GM18507 (cell line): ENCODE data around the gene COIL.
"Not testable (repeated sequence)": the region's sequence is repeated elsewhere in the genome, so short reads cannot be mapped to it uniquely, and the experiment has no call there.

Experiments
- DNase-seq: peaks from one replicate; pipeline ENCODE4 v3.0.0; 2011; ENCODE audit warnings: low read depth; ENCODE audit not compliant: insufficient read length; ENCODE audit errors: extremely low spot score
- FAIRE-seq: peaks from 2 replicates; lab custom pipeline; 2011; peaks lifted over from hg19 to GRCh38; lab: Jason Lieb, UNC

Gene COIL

DNA sequence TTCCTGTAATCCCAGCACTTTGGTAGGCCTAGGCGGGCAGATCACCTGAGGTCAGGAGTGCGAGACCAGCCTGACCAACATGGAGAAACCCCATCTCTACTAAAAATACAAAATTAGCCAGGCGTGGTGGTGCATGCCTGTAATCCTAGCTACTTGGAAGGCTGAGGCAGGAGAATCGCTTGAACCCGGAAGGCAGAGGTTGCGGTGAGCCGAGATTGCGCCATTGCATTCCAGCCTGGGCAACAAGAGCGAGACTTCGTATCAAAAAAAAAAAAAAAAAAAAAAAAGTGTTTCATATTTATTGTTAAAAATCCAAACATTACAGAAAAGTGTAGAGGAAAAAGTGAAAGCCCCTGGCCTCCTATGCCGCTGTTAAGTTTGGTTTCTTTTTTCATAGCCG, 19.7 kb upstream of the COIL start:
- FAIRE-seq, DNase-seq: not testable (repeated sequence)

- FAIRE-seq (no peak), DNase-seq (no peak)
Measured at GRCh38 chr17:56979091-56979480, 18.2 kb upstream of the COIL start.

DNA sequence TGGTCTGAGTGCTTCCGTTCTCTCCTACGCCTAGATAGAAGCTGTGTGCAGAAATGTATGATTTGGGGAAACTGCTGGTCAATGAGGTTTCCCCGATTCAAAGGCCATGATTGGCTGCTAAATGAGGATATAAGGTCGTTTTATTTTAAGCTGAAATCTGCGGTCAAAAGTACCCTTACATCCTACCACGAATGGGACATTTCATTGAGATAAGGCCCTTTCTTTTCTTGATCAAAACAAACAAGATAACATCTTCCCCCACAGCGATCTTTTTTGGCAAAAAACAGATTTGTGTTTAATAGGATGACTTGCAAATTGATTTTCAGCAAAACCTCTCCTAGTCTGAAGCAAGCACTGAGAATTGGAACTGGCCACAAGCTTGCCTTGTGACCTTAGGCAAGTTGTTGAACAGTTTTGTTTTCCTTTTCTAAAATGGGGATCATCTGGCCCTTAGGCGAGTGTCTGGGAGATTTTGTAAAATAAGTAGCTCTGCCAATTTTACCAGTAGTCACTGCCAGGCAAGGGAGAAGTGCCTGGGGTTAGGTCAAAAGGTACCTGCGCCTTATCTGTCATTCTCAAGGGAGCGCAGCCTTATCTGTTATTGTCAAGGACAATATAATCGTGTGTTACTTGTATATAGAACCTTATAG, 17.7 kb upstream of the COIL start:
- DNase-seq: no peak
- FAIRE-seq: peak; percentile 56

DNA sequence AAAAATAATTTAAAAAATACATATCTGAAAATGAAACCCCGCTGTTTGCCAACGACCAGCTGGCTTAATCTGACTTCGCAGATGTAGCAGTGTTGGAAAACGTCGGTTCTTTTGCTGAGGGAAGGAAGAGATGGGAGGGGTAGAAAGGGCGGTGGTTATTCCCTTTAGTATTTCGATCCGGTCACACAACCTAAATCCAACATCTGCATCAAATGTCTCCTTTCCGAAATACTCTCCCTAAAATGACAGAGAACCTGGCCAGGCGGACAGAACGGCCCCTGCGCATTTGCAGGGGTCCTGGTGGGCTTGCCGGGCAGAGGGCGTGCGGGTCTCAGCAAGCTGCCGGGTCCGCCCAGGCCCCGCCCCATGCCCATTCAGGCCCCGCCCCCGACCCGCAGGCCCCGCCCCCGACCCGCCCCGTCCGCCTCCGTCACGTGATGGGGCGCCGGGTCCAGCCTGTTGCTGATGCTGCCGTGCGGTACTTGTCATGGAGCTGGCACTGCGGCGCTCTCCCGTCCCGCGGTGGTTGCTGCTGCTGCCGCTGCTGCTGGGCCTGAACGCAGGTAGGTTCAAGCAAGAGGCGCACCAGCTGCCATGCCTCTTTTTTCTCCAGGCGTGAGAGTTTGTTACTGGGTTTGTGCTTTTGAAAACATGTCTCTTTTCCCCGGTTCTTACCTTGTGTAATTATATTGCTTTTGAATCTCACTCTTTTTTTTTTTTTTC, 17.0 kb upstream of the COIL start, which contains the start of gene SCPEP1:
SCPEP1 (plus strand) TSS at position 459 of the 723 bp plus-strand sequence; CDS start at position 488, 29 bp downstream.
- peak; percentile 21 for FAIRE-seq
- DNase-seq: peak; percentile 90

GRCh38 chr17:56976941-56977608, 16.2 kb upstream of the COIL start:
- FAIRE-seq: no peak
- DNase-seq: no peak

GRCh38 chr17:56975656-56976055, 14.8 kb upstream of the COIL start:
- FAIRE-seq (no peak), DNase-seq (no peak)

GRCh38 chr17:56974055-56974454, 13.2 kb upstream of the COIL start:
- DNase-seq (no peak), FAIRE-seq (no peak)

GRCh38 chr17:56973520-56973919, 12.7 kb upstream of the COIL start:
- DNase-seq: no peak

GRCh38 chr17:56972111-56972730, 11.4 kb upstream of the COIL start:
- FAIRE-seq: no peak
- DNase-seq: no peak

More at GRCh38 chr17:56973520-56973919, 12.7 kb upstream of the COIL start:
- FAIRE-seq: no peak

- FAIRE-seq (no peak), DNase-seq (no peak)
Measured at GRCh38 chr17:56970974-56971373, 10.1 kb upstream of the COIL start.

GRCh38 chr17:56966338-56966737, 5.5 kb upstream of the COIL start:
- DNase-seq: no peak
- FAIRE-seq: no peak

GRCh38 chr17:56965681-56966080, 4.8 kb upstream of the COIL start:
- FAIRE-seq, DNase-seq: not testable (repeated sequence)

DNA sequence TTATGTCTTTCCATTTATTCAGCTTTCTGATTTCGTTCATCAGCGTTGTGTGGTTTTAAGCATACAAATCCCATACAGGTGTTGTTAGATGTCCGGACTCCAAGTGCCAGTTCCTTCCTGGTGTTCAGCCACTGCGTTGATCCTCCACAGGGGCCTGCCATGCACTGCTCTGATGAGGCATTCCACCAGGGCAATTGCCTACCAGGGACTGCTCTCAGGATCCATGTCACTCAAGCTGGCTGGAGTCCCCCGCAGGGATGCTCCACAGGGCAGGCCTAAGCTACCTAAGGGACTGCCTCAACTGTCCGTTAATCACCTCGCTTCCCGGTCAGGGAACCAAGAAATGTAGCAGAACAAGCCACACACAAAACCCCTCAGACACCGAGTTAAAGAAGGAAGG, 4.4 kb upstream of the COIL start:
- FAIRE-seq, DNase-seq: not testable (repeated sequence)

- DNase-seq (no peak), FAIRE-seq (no peak)
Measured at GRCh38 chr17:56956992-56957391, 3.9 kb downstream of the COIL start.

- DNase-seq (no peak), FAIRE-seq (no peak)
Measured at GRCh38 chr17:56949595-56949994, 11.3 kb downstream of the COIL start.

DNA sequence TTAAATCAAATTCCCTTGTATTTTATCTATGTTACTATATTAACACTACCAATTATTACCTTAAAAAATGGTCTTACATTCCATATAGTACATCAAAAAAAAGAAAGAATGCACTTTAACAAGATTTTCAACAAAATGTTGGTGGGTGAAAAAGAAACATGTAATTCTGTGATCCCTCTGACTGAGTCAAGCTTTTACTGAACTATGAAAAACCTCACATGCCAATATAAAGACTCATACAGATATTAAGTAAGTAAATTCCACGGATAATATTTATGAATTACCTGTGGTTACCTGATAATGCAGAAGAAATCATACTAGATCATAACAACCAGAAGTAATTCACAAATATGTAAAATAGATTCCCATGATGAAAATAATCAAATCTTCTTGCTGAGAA, 12.4 kb downstream of the COIL start:
- no peak for DNase-seq
- no peak for FAIRE-seq

- FAIRE-seq (no peak), DNase-seq (no peak)
Measured at GRCh38 chr17:56947741-56948140, 13.1 kb downstream of the COIL start.

DNA sequence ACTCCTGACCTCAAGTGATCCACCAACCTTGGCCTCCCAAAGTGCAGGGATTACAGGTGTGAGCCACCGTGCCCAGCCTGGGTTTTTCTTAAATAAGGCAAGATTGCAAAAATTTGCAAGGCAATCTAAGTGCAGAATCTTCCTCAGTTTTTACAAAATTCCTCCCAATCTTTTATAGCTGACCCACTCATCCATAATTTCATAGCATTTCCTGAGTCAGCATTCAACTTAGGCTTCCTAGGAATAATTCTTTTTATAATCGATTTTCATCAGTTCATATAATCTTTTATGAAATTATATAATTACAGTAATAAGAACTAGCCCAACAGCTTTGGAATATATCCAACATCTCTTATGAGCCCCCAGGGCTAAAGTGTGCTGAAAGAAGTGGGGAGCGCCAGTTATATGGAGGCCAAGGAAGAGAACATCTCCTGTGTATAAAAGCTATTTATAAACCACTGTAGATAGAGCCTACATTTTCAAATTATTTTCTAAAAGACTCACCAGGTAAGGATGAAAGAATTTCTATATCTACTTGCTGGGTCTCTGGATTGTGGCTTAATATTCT, 14.8 kb downstream of the COIL start:
- DNase-seq (no peak), FAIRE-seq (no peak)

DNA sequence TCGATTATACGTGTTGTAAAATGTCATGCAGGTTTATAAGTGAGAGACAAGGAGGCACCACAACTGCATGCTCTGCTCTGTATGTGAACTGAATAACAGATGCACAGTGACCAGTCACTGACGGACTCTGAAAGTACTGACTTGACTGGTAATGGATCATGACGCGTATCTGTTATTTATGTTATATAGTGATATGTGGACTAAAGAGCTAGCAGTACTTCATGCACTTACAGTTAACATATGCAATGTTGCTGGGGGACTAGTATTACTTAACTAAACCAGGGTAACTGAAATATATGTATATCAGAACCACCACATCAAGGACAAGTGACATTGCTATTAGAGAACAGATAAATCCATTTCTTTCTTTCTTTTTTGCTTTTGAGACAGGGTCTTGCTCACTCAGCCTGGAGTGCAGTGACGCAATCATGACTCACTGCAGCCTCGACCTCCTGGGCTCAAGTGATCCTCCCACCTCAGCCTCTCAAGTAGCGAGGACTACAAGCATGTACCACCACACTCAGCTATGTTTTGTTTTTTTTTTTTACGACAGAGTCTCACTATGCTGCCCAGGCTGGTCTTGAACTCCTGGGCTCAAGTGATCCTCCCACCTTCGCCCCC, 17.2 kb downstream of the COIL start:
- DNase-seq (no peak), FAIRE-seq (no peak)
